ENCODE measurements around the gene PSME3IP1.

DNA sequence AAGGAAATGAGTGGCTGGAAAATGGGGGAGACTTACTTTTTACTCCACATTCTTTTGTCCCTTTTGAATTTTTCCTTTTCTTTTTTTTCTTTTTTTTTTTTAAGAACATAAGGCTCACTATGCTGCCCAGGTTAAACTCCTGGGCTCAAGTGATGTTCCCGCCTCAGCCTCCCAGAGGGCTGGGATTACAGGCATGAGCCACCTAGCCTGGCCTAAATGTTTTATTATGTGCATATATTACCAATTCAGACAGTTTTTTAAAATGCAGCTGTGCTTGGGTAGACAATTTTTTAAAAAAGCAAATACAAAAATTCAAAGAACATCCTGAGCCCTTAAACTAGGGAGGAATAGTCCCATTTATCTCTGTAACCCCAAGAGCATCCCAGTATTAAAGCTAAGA is 28.3 kb downstream of the PSME3IP1 start:
- TF ChIP-seq, protein P1, sequence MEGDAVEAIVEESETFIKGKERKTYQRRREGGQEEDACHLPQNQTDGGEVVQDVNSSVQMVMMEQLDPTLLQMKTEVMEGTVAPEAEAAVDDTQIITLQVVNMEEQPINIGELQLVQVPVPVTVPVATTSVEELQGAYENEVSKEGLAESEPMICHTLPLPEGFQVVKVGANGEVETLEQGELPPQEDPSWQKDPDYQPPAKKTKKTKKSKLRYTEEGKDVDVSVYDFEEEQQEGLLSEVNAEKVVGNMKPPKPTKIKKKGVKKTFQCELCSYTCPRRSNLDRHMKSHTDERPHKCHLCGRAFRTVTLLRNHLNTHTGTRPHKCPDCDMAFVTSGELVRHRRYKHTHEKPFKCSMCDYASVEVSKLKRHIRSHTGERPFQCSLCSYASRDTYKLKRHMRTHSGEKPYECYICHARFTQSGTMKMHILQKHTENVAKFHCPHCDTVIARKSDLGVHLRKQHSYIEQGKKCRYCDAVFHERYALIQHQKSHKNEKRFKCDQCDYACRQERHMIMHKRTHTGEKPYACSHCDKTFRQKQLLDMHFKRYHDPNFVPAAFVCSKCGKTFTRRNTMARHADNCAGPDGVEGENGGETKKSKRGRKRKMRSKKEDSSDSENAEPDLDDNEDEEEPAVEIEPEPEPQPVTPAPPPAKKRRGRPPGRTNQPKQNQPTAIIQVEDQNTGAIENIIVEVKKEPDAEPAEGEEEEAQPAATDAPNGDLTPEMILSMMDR (IDR thresholded peaks at IDR 0.05): no peak
- TF ChIP-seq POLR2A (IDR thresholded peaks at IDR 0.05): no peak
